Esophagus muscularis mucosa (tissue), 3 donors: ENCODE measurements around the gene MINDY3.

Experiments
- POLR2AphosphoS5 ChIP-seq, 2 donors: sonication (generic); formaldehyde crosslinking; IDR thresholded peaks; one replicate each; pipeline ENCODE4 v1.6.1; 2017; ENCODE audit warnings: antibody characterized with exemption in 2 of 2
- TF ChIP-seq, protein P1 (sequence below), 3 experiments: fragments of 200-600 bp in 2 of 3; fragments of 450-650 bp in 1 of 3; sonication (generic) in 2 of 3; IDR thresholded peaks; one replicate each; pipeline ENCODE4 v1.5.1; 2017 to 2019; ENCODE audit warnings: antibody characterized with exemption in 3 of 3, mild to moderate bottlenecking in 2 of 3, moderate library complexity in 1 of 3

DNA sequence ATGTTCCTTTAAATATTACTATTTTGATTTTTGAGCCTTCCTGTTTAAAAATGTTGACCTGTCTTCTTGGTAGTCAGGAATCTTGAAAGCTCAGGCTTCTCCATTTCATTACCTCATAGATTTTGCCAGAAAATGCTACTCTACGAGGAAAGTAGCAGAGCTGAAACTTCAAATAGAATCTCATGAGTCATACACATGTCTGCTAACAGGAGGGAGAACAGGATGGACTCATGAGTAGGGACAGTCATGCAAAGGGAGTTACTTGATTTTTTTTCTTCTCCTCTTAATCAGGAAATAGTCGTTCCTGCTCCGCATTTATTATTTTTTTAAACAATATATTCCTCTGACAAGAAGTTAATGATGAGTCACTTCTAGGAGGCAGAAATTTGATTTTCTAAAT is 37.0 kb upstream of the MINDY3 start:
- TF ChIP-seq, protein P1, sequence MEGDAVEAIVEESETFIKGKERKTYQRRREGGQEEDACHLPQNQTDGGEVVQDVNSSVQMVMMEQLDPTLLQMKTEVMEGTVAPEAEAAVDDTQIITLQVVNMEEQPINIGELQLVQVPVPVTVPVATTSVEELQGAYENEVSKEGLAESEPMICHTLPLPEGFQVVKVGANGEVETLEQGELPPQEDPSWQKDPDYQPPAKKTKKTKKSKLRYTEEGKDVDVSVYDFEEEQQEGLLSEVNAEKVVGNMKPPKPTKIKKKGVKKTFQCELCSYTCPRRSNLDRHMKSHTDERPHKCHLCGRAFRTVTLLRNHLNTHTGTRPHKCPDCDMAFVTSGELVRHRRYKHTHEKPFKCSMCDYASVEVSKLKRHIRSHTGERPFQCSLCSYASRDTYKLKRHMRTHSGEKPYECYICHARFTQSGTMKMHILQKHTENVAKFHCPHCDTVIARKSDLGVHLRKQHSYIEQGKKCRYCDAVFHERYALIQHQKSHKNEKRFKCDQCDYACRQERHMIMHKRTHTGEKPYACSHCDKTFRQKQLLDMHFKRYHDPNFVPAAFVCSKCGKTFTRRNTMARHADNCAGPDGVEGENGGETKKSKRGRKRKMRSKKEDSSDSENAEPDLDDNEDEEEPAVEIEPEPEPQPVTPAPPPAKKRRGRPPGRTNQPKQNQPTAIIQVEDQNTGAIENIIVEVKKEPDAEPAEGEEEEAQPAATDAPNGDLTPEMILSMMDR (IDR thresholded peaks at IDR 0.05) = no peak
- no peak for TF ChIP-seq POLR2AphosphoS5 (IDR thresholded peaks at IDR 0.05)
